ENCODE measurements around the gene EXO1.
"Not testable (repeated sequence)": the region's sequence is repeated elsewhere in the genome, so short reads cannot be mapped to it uniquely, and the experiment has no call there.

EXO1 gene

GRCh38 chr1:241847796-241848685 is at the start of gene EXO1:
Gene EXO1, plus strand, starts transcription at chr1:241848204. Its CDS starts 2,222 bp downstream, at chr1:241850426.
- H3K4me3 ChIP-seq, result peak within 1 kb of the TSS; percentile 65 to 93 (median 90)
- H3K4me1 ChIP-seq, result peaks cover 21 to 37% (median 31%) of the 10 kb centered on the region in 10 experiments
- H3K4me2 ChIP-seq, result peak within 1 kb of the TSS; percentile 78 to 99 (median 87)
- H3K27me3 ChIP-seq, result no peaks in the 10 kb centered on the region
- peak in 3 of 11 experiments; percentile 19 to 55 (median 22); a peak in 2 of 22 replicates for TF ChIP-seq Cebpa-rat (IDR thresholded peaks at IDR 0.05)
- peaks cover 0 to 39% (median 28%) of the 10 kb centered on the region in 11 experiments; a peak in 19 of 22 replicates for H3K36me3 ChIP-seq
- H3K9me3 ChIP-seq (replicated peaks in 1 of 11), result no peaks in the 10 kb centered on the region
- H3K27ac ChIP-seq, result peak within 1 kb of the TSS; percentile 88 to 98 (median 95)
- peaks cover 0 to 4% (median 0%) of the 10 kb centered on the region in 11 experiments; a peak in 1 of 22 replicates for H4K20me1 ChIP-seq
- peak within 1 kb of the TSS; percentile 85 to 96 (median 91) for H3K9ac ChIP-seq

GRCh38 chr1:241799416-241799815 is 48.6 kb upstream of the EXO1 start:
- Histone ChIP-seq H3K9ac (no peak overlapping the region), H4K20me1 (no peaks in the 10 kb centered on the region), H3K9me3 (replicated peaks in 1 of 11) (no peaks in the 10 kb centered on the region), H3K4me3 (no peak overlapping the region), H3K4me1 (no peaks in the 10 kb centered on the region), H3K36me3 (no peaks in the 10 kb centered on the region), H3K27me3 (no peaks in the 10 kb centered on the region), H3K27ac (no peak overlapping the region), H3K4me2 (no peak overlapping the region)
- TF ChIP-seq Cebpa-rat (IDR thresholded peaks at IDR 0.05), result no peak

- no peak for TF ChIP-seq Cebpa-rat (IDR thresholded peaks at IDR 0.05)
- H3K9me3 ChIP-seq (replicated peaks in 1 of 11), result no peaks in the 10 kb centered on the region
- no peaks in the 10 kb centered on the region for H3K4me1 ChIP-seq
- H3K4me3 ChIP-seq, result no peak overlapping the region
- no peak overlapping the region for H3K27ac ChIP-seq
- H3K4me2 ChIP-seq, result no peak overlapping the region
- H4K20me1 ChIP-seq, result no peaks in the 10 kb centered on the region
- H3K36me3 ChIP-seq, result no peaks in the 10 kb centered on the region
- H3K9ac ChIP-seq, result no peak overlapping the region
- no peaks in the 10 kb centered on the region for H3K27me3 ChIP-seq
Observed at GRCh38 chr1:241800640-241801039, 47.4 kb upstream of the EXO1 start.

- Histone ChIP-seq H3K27me3 (no peaks in the 10 kb centered on the region), H3K4me1 (no peaks in the 10 kb centered on the region), H3K4me2 (no peak overlapping the region), H4K20me1 (no peaks in the 10 kb centered on the region), H3K9ac (no peak overlapping the region), H3K36me3 (no peaks in the 10 kb centered on the region), H3K4me3 (no peak overlapping the region), H3K9me3 (replicated peaks in 1 of 11) (no peaks in the 10 kb centered on the region), H3K27ac (no peak overlapping the region)
- TF ChIP-seq Cebpa-rat (IDR thresholded peaks at IDR 0.05), result no peak
Observed at GRCh38 chr1:241802863-241803262, 45.1 kb upstream of the EXO1 start.

GRCh38 chr1:241804706-241805105 is 43.3 kb upstream of the EXO1 start:
- not testable (repeated sequence) for H3K36me3 ChIP-seq; H3K9ac ChIP-seq; H3K27me3 ChIP-seq; H3K4me3 ChIP-seq; H3K27ac ChIP-seq; H3K4me2 ChIP-seq; H4K20me1 ChIP-seq; H3K9me3 ChIP-seq (replicated peaks in 1 of 11); H3K4me1 ChIP-seq

- Histone ChIP-seq H3K4me3 (no peak overlapping the region), H3K4me2 (no peak overlapping the region; a peak in 1 of 22 replicates), H4K20me1 (no peaks in the 10 kb centered on the region), H3K9ac (no peak overlapping the region), H3K4me1 (no peaks in the 10 kb centered on the region; a peak in 1 of 20 replicates), H3K27ac (no peak overlapping the region), H3K9me3 (replicated peaks in 1 of 11) (no peaks in the 10 kb centered on the region), H3K36me3 (no peaks in the 10 kb centered on the region), H3K27me3 (no peaks in the 10 kb centered on the region)
- no peak for TF ChIP-seq Cebpa-rat (IDR thresholded peaks at IDR 0.05)
Observed at GRCh38 chr1:241808265-241808664, 39.7 kb upstream of the EXO1 start.

- Histone ChIP-seq H3K4me1 (no peaks in the 10 kb centered on the region; a peak in 1 of 20 replicates), H3K4me2 (no peak overlapping the region), H3K27ac (no peak overlapping the region), H3K4me3 (no peak overlapping the region), H3K9me3 (replicated peaks in 1 of 11) (no peaks in the 10 kb centered on the region), H3K9ac (no peak overlapping the region), H4K20me1 (no peaks in the 10 kb centered on the region), H3K27me3 (no peaks in the 10 kb centered on the region), H3K36me3 (no peaks in the 10 kb centered on the region)
- no peak for TF ChIP-seq Cebpa-rat (IDR thresholded peaks at IDR 0.05)
Observed at GRCh38 chr1:241810769-241811405, 37.1 kb upstream of the EXO1 start.

GRCh38 chr1:241813768-241814320 is 34.2 kb upstream of the EXO1 start:
- Histone ChIP-seq H3K4me3 (no peak overlapping the region), H3K27ac (no peak overlapping the region), H3K36me3 (no peaks in the 10 kb centered on the region), H3K9me3 (replicated peaks in 1 of 11) (no peaks in the 10 kb centered on the region), H3K9ac (no peak overlapping the region), H4K20me1 (no peaks in the 10 kb centered on the region; a peak in 1 of 22 replicates), H3K4me1 (peaks cover 0 to 22% (median 11%) of the 10 kb centered on the region in 10 experiments; a peak in 11 of 20 replicates), H3K27me3 (no peaks in the 10 kb centered on the region), H3K4me2 (no peak overlapping the region)
- no peak for TF ChIP-seq Cebpa-rat (IDR thresholded peaks at IDR 0.05)

GRCh38 chr1:241816008-241816407 is 32.0 kb upstream of the EXO1 start:
- no peak overlapping the region for H3K27ac ChIP-seq

More at GRCh38 chr1:241816008-241816407, 32.0 kb upstream of the EXO1 start:
- Histone ChIP-seq H4K20me1 (no peaks in the 10 kb centered on the region; a peak in 1 of 22 replicates), H3K4me2 (no peak overlapping the region), H3K9ac (no peak overlapping the region), H3K4me1 (peaks cover 0 to 26% (median 12%) of the 10 kb centered on the region in 10 experiments; a peak in 11 of 20 replicates), H3K27me3 (no peaks in the 10 kb centered on the region), H3K9me3 (replicated peaks in 1 of 11) (no peaks in the 10 kb centered on the region), H3K36me3 (no peaks in the 10 kb centered on the region), H3K4me3 (no peak overlapping the region)
- TF ChIP-seq Cebpa-rat (IDR thresholded peaks at IDR 0.05), result no peak
